Gastrocnemius medialis (tissue), 4 donors: ENCODE results near the gene DAGLA. TPM values are rescaled to one million over a fixed set of nuclear protein-coding genes. Genes with fewer than 3 reads are reported as not detected.
A peak's percentile ranks its signal among the peaks of the same experiment; 100 is the strongest.

Experiments used
- ATAC-seq, 2 donors: fragments of 150-250 bp; one replicate each; pipeline ENCODE4 v1.9.1; 2016
- DNase-seq, 2 donors: peaks; one replicate each; pipeline ENCODE4 v3.0.0-alpha.2; 2019
- H3K27ac ChIP-seq, 4 donors: fragments of 200-600 bp; sonication (generic); 1 replicate in 1 of 4; 2 replicates in 3 of 4; pipeline ENCODE4 v1.5.1; 2016 to 2018; ENCODE audit warnings: mild to moderate bottlenecking in 2 of 4, moderate library complexity in 1 of 4
- H3K27me3 ChIP-seq, 3 donors: fragments of 200-600 bp; sonication (generic) in 2 of 3; 1 replicate in 1 of 3; 2 replicates in 2 of 3; pipeline versions ENCODE4 v1.5.1 to v1.6.0; 2016 to 2019; ENCODE audit warnings: mild to moderate bottlenecking in 1 of 3, moderate library complexity in 1 of 3
- H3K36me3 ChIP-seq, 2 donors: fragments of 200-600 bp; sonication (generic) in 1 of 2; one replicate each; pipeline ENCODE4 v1.5.1; 2017 to 2018
- H3K4me1 ChIP-seq, 2 donors: fragments of 200-600 bp; sonication (generic) in 1 of 2; one replicate each; pipeline ENCODE4 v1.5.1; 2016 to 2017; ENCODE audit warnings: mild to moderate bottlenecking in 2 of 2
- H3K4me3 ChIP-seq, 4 donors: fragments of 200-600 bp; sonication (generic) in 3 of 4; 1 replicate in 1 of 4; 2 replicates in 3 of 4; pipeline ENCODE4 v1.5.1; 2016 to 2019; ENCODE audit warnings: mild to moderate bottlenecking in 2 of 4
- H3K9me3 ChIP-seq, 3 donors: fragments of 200-600 bp; sonication (generic) in 2 of 3; 1 replicate in 1 of 3; 2 replicates in 2 of 3; pipeline ENCODE4 v1.5.1; 2016 to 2019
- POLR2A ChIP-seq, 2 donors: fragments of 450-650 bp; IDR thresholded peaks; one replicate each; pipeline ENCODE4 v1.6.1; 2017; ENCODE audit warnings: antibody characterized with exemption in 2 of 2, mild to moderate bottlenecking in 2 of 2, moderate library complexity in 2 of 2
- in situ Hi-C, 4 donors: fragments of 200-750 bp; cut with MboI; loops; one replicate each; pipeline versions ENCODE4 v1.15.0 to v1.8.0; 2017; ENCODE audit warnings: low sequenced_read_pairs in 4 of 4
- intact Hi-C: fragments of 100-400 bp; cut with DNase I; formaldehyde crosslinking; loops from one replicate; pipeline ENCODE4 v1.15.1; 2023; ENCODE audit warnings: low total_unique reads
- total RNA-seq, 4 donors: library from RNA; depleted of rRNA; stranded (reverse); fragments of >200 nt; gene quantifications; one replicate each; pipeline versions ENCODE4 v1.1.0 to v1.2.3, GENCODE V29; 2016
- TF ChIP-seq, protein P1 (sequence below), 5 experiments: fragments of 450-650 bp in 3 of 5; fragments of 200-600 bp in 2 of 5; sonication (generic) in 2 of 5; IDR thresholded peaks in 4 of 5; conservative IDR thresholded peaks in 1 of 5; 1 replicate in 4 of 5; 2 replicates in 1 of 5; pipeline ENCODE4 v1.5.1; 2016 to 2019; ENCODE audit warnings: antibody characterized with exemption in 5 of 5, mild to moderate bottlenecking in 3 of 5, moderate library complexity in 3 of 5

The DAGLA gene
- 1 to 10 TPM in 3 of 4 donors, under 1 TPM in 1; 0.58 to 5.5 (median 2.9) TPM for total RNA-seq

GRCh38 chr11:61679893-61680621 is at the start of gene DAGLA:
TSS of gene DAGLA (plus strand) at chr11:61680391. CDS start at chr11:61720156, 39,765 bp downstream.
- H3K4me3 ChIP-seq = peak within 1 kb of the TSS; percentile 46 to 62 (median 56)
- DNase-seq = peak; percentile 48 to 52
- in situ Hi-C loops (loop anchor here (5.0 to 10.0 kb wide), 2 partner anchors 52 to 55 kb away; no protein-coding TSS in a partner anchor), intact Hi-C loops (loop anchor here (1.0 to 5.0 kb wide), 3 partner anchors 15 to 528 kb away; no protein-coding TSS in a partner anchor)
- no peaks in the 10 kb centered on the region for H3K36me3 ChIP-seq
- H3K9me3 ChIP-seq = no peaks in the 10 kb centered on the region
- peak within 1 kb of the TSS in 3 of 4 donors; percentile 45 to 72 (median 61) for H3K27ac ChIP-seq
- H3K27me3 ChIP-seq = no peaks in the 10 kb centered on the region
- TF ChIP-seq, protein P1, sequence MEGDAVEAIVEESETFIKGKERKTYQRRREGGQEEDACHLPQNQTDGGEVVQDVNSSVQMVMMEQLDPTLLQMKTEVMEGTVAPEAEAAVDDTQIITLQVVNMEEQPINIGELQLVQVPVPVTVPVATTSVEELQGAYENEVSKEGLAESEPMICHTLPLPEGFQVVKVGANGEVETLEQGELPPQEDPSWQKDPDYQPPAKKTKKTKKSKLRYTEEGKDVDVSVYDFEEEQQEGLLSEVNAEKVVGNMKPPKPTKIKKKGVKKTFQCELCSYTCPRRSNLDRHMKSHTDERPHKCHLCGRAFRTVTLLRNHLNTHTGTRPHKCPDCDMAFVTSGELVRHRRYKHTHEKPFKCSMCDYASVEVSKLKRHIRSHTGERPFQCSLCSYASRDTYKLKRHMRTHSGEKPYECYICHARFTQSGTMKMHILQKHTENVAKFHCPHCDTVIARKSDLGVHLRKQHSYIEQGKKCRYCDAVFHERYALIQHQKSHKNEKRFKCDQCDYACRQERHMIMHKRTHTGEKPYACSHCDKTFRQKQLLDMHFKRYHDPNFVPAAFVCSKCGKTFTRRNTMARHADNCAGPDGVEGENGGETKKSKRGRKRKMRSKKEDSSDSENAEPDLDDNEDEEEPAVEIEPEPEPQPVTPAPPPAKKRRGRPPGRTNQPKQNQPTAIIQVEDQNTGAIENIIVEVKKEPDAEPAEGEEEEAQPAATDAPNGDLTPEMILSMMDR (IDR thresholded peaks at IDR 0.05 in 4 of 5, conservative IDR thresholded peaks at IDR 0.05 in 1 of 5) = peak; percentile 79 to 99 (median 97)
- TF ChIP-seq POLR2A (IDR thresholded peaks at IDR 0.05) = no peak
- peaks cover 28 to 32% of the 10 kb centered on the region in 2 donors for H3K4me1 ChIP-seq
- ATAC-seq = peak; percentile 66 to 70

DNA sequence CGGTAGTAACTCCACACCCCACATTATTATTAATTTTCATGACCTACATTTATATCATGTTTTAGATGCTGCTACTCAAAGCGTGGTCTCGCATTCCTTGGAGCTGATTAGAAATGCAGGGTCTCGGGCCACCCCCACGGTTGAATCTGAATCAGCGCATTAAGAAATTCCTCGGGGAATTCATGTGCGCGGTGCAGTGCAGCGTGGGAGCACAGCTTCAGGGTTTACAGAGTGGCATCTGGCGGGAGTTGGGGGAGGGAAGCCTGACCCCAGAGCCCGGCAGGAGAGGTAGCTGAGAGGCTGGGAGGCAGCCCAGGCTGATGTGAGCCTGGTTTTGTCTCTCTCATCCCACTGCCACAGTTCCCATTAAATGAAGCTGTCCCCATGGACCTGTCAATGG is 48.1 kb upstream of the DAGLA start:
- in situ Hi-C loops = loop anchor here in 2 of 4 donors (10.0 to 25.0 kb wide), 2 partner anchors 157 to 170 kb away; no protein-coding TSS in a partner anchor
- intact Hi-C loops = no loop called here
- Histone ChIP-seq H3K4me3 (no peak overlapping the region), H3K27ac (no peak overlapping the region), H3K9me3 (no peaks in the 10 kb centered on the region), H3K27me3 (no peaks in the 10 kb centered on the region), H3K4me1 (peaks cover 19 to 33% of the 10 kb centered on the region in 2 donors), H3K36me3 (no peaks in the 10 kb centered on the region)
- no peak for DNase-seq
- ATAC-seq = no peak
- TF ChIP-seq, protein P1 (IDR thresholded peaks at IDR 0.05 in 4 of 5, conservative IDR thresholded peaks at IDR 0.05 in 1 of 5) = no peak
- no peak for TF ChIP-seq POLR2A (IDR thresholded peaks at IDR 0.05)

GRCh38 chr11:61635304-61635703 is 44.9 kb upstream of the DAGLA start:
- no peak overlapping the region for H3K4me3 ChIP-seq

DNA sequence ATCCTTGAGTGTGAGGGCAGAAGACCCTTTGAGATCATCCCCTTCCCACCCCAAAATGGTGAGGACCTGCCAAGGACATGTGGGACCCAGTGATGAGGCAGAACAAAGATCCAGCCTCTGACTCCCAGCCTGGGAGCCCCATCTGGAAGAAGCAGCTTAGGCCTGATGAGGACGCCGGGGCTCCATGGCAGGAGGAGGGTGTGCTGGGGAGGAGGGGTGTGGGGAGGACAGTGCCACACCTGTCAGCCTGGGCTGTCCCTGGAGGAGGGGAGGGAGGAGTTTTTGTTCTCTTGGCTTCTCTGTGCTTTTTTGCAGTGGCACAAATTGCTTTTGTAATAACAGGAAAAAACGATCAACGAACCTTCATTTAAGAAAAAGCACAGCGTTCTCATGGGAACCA is 44.4 kb upstream of the DAGLA start:
- no peak overlapping the region for H3K27ac ChIP-seq
- TF ChIP-seq, protein P1 (IDR thresholded peaks at IDR 0.05 in 4 of 5, conservative IDR thresholded peaks at IDR 0.05 in 1 of 5) = no peak
- no peak for TF ChIP-seq POLR2A (IDR thresholded peaks at IDR 0.05)
- H3K4me3 ChIP-seq = no peak overlapping the region
- no peaks in the 10 kb centered on the region for H3K9me3 ChIP-seq
- intact Hi-C loops (no loop called here), in situ Hi-C loops (loop anchor here in 3 of 4 donors (5.0 to 25.0 kb wide), 3 partner anchors 158 to 173 kb away; no protein-coding TSS in a partner anchor)
- DNase-seq = no peak
- H3K36me3 ChIP-seq = no peaks in the 10 kb centered on the region
- no peaks in the 10 kb centered on the region for H3K27me3 ChIP-seq
- no peak for ATAC-seq
- H3K4me1 ChIP-seq = no peaks in the 10 kb centered on the region

More at GRCh38 chr11:61635304-61635703, 44.9 kb upstream of the DAGLA start:
- H3K4me1 ChIP-seq = peaks cover 0 to 4% of the 10 kb centered on the region in 2 donors
- no peak for DNase-seq
- no peaks in the 10 kb centered on the region for H3K36me3 ChIP-seq
- H3K27ac ChIP-seq = no peak overlapping the region
- in situ Hi-C loops = loop anchor here in 3 of 4 donors (5.0 to 25.0 kb wide), 3 partner anchors 158 to 173 kb away; no protein-coding TSS in a partner anchor
- H3K27me3 ChIP-seq = no peaks in the 10 kb centered on the region
- TF ChIP-seq, protein P1 (IDR thresholded peaks at IDR 0.05 in 4 of 5, conservative IDR thresholded peaks at IDR 0.05 in 1 of 5) = no peak
- no peak for TF ChIP-seq POLR2A (IDR thresholded peaks at IDR 0.05)
- no peaks in the 10 kb centered on the region for H3K9me3 ChIP-seq
- intact Hi-C loops = no loop called here
- ATAC-seq = no peak
